Aortic smooth muscle cell (primary cell): ENCODE results near the gene MAP2K6. TPM values are rescaled to one million over a fixed set of nuclear protein-coding genes. Genes with fewer than 3 reads are reported as not detected.

Experiments used
- total RNA-seq: library from RNA; depleted of rRNA; stranded (reverse); fragments of >200 nt; gene quantifications from 2 replicates; pipeline ENCODE4 v1.2.3, GENCODE V29; 2014

The MAP2K6 gene
- total RNA-seq: 0.26 and 0.37 TPM in 2 replicates

DNA sequence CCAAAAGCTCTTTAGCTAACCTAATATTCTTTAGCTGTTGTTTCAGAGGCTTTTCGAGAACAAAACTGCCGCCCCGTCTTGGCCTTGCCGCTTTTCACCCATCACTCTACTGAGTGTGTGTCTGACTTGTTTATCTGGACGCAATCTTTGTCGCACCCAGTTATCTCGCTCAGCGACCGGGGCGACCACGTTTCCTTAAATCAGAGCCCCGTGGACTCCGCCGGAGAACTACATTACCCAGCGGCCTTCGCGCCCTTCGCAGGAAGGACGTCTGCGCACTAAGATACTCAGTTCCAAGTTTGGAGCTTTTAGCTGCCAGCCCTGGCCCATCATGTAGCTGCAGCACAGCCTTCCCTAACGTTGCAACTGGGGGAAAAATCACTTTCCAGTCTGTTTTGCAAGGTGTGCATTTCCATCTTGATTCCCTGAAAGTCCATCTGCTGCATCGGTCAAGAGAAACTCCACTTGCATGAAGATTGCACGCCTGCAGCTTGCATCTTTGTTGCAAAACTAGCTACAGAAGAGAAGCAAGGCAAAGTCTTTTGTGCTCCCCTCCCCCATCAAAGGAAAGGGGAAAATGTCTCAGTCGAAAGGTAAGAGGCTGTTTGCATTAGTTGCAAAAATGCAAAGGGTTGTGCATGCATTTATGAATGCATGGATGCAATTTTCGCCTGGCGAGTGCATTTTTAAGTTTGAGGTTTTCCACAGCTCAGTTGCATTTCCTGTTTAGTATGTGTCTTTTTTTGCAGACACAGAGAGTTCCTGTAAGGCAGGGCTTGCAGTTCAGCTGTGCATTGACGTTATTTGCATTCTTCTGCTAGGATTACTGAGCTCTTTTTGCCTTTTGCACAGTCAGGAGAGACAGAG, at the start of gene MAP2K6:
Gene MAP2K6, plus strand, starts transcription at position 290 of the 867 bp plus-strand sequence. Its CDS starts 288 bp downstream, at position 578.

Other genes with a start within 250 kb of the MAP2K6 start
- gene ABCA10, start 185.9 kb upstream of the MAP2K6 start, total RNA-seq: 1.2 and 1.6 TPM in 2 replicates
- 3.8 and 7.3 TPM in 2 replicates for gene ABCA5, start 87.6 kb upstream of the MAP2K6 start, total RNA-seq